C4-2B (cell line): Measurements from ENCODE around the gene DPP6.

Source experiments
- CTCF ChIP-seq: fragments of 450-650 bp; conservative IDR thresholded peaks from 2 replicates; pipeline ENCODE4 v1.5.1; 2017; ENCODE audit warnings: mild to moderate bottlenecking
- ZFX ChIP-seq: fragments of 450-650 bp; IDR thresholded peaks from 2 replicates; pipeline ENCODE4 v1.6.1; 2017

GRCh38 chr7:154505362-154505761 is 453.2 kb downstream of the DPP6 start:
- TF ChIP-seq CTCF = no peak
- no peak for TF ChIP-seq ZFX
